MCF 10A (cell line): ENCODE data around the gene DOC2A. TPM values are rescaled to one million over a fixed set of nuclear protein-coding genes. Genes with fewer than 3 reads are reported as not detected.

ENCODE experiments used
- BruUV-seq: library from RNA; stranded (reverse); fragments of 400-500 nt; replicated peaks from 2 replicates; lab custom pipeline; 2021; lab: Mats Ljungman, UMichigan
- CTCF ChIA-PET: fragments of 300-600 bp; sonication (Branson Sonifier 250); formaldehyde crosslinking; extraction: SDS; loops from one replicate; lab custom pipeline; 2021; ENCODE audit warnings: antibody characterized with exemption, inconsistent platforms; lab: Yijun Ruan, JAX
- POLR2A ChIA-PET: fragments of 300-600, 350-650 bp; sonication (Branson Sonifier 250); formaldehyde crosslinking; extraction: SDS; loops from one replicate; lab custom pipeline; 2020; ENCODE audit warnings: antibody characterized with exemption, inconsistent platforms; lab: Yijun Ruan, JAX
- DNase-seq: peaks from one replicate; pipeline ENCODE4 v3.0.0-alpha.2; 2018; ENCODE audit not compliant: unreplicated experiment
- H3K27ac Mint-ChIP-seq: one replicate; pipeline ENCODE4 v1.8.0; 2022; ENCODE audit warnings: mild to moderate bottlenecking, low read depth, mixed read lengths; ENCODE audit not compliant: unreplicated experiment
- H3K27me3 Mint-ChIP-seq: one replicate; pipeline ENCODE4 v1.8.0; 2022; ENCODE audit warnings: mixed read lengths; ENCODE audit not compliant: insufficient read depth, unreplicated experiment
- H3K36me3 Mint-ChIP-seq: one replicate; pipeline ENCODE4 v1.8.0; 2022; ENCODE audit warnings: mild to moderate bottlenecking, moderate library complexity, mixed read lengths; ENCODE audit not compliant: insufficient read depth, unreplicated experiment
- H3K4me1 Mint-ChIP-seq: one replicate; pipeline ENCODE4 v1.8.0; 2022; ENCODE audit warnings: mixed read lengths; ENCODE audit not compliant: insufficient read depth, unreplicated experiment
- H3K4me3 Mint-ChIP-seq: one replicate; pipeline ENCODE4 v1.8.0; 2022; ENCODE audit warnings: mild to moderate bottlenecking, moderate library complexity, mixed read lengths; ENCODE audit not compliant: unreplicated experiment
- H3K9me3 Mint-ChIP-seq: one replicate; pipeline ENCODE4 v1.8.0; 2022; ENCODE audit warnings: mixed read lengths; ENCODE audit not compliant: unreplicated experiment
- CTCF ChIP-seq: fragments of 200-600 bp; IDR thresholded peaks from one replicate; pipeline ENCODE4 v1.8.0; 2022; ENCODE audit warnings: antibody characterized with exemption, mild to moderate bottlenecking; ENCODE audit not compliant: unreplicated experiment
- intact Hi-C: fragments of 100-400 bp; cut with micrococcal nuclease; formaldehyde crosslinking; loops from 2 replicates; pipeline ENCODE4 v1.14.1; 2022
- total RNA-seq: library from RNA; stranded (reverse); gene quantifications from 2 replicates; pipeline ENCODE4 v1.2.3, GENCODE V29; 2022

Gene DOC2A
- total RNA-seq, 1 experiment from 2014 or later, result 1.2 TPM

DNA sequence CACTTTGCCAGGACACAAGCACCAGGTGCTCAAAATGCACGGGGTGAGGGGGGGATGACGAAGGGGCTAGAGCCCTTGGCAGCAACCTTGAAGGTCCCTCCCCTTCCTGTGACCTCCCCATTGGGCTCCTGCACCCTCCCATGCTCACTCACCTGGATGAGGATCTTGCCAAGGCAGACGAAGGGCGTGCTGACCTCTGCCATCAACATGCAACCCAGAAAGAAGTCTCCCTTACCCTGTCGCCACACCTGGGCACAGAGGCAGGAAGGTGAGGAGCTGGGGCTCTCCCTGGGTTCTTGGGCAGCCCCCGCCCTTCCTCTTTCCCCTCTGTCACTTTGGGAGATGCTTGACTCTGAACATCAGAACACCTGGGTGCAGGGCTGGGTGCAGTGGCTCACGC, 14.7 kb upstream of the DOC2A start:
- Mint-ChIP-seq H3K9me3 (no peaks in the 10 kb centered on the region), H3K27ac (no peak overlapping the region), H3K4me3 (no peak overlapping the region), H3K4me1 (no peaks in the 10 kb centered on the region), H3K36me3 (no peaks in the 10 kb centered on the region), H3K27me3 (peaks cover 52% of the 10 kb centered on the region)
- TF ChIP-seq CTCF, result no peak
- CTCF ChIA-PET, result interaction anchor here (0.9 kb wide), 1 partner anchor 30 kb away, joined by 3 read pairs; no protein-coding TSS in a partner anchor
- BruUV-seq, result no TSS peak
- DNase-seq, result no peak
- POLR2A ChIA-PET, result no interaction called here
- intact Hi-C loops, result no loop called here

DNA sequence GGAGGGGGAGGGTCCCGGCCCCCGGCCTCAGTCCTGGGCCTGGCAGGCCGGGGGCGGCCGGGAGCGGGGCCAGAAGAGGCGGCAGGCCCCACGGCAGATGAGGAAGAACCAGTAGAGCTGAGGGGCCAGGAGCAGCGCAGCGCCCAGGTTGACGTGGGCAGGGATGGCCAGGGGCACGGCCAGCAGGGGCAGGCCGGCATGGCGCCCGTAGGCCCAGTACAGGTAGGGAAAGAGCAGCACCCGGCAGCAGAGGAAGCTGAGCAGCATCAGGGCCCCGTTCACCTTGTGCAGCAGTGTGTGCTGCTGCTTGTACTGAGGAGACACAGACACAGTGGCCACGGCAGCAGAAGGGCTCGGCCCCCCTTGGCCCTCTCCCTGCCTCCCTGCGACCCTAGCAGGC, 14.3 kb upstream of the DOC2A start:
- no peak for DNase-seq
- Mint-ChIP-seq H3K36me3 (no peaks in the 10 kb centered on the region), H3K9me3 (no peaks in the 10 kb centered on the region), H3K27me3 (peaks cover 48% of the 10 kb centered on the region), H3K4me3 (no peak overlapping the region), H3K4me1 (no peaks in the 10 kb centered on the region), H3K27ac (no peak overlapping the region)
- no peak for TF ChIP-seq CTCF
- intact Hi-C loops, result no loop called here
- no TSS peak for BruUV-seq
- ChIA-PET POLR2A (no interaction called here), CTCF (interaction anchor here (0.9 kb wide), 1 partner anchor 30 kb away, joined by 3 read pairs; no protein-coding TSS in a partner anchor)

DNA sequence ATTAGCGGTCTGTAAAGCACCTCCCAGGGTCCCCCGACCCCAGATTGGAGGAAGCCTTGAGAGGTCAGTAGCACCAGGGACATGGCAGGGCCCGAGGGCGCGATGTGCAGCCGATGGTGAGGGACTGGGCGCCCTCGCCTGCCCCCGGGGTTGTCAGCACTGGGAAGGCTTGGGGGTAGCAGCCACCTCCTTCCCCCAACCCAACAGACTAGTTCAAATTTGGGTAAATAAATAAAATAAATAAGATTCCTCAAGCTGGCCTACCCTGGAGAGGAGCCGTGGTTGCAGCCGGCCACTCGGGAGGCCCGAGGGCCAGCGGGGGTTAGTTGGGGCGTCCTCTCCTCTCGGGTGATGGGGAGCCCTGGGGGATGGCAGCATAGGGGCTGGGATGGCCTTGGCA, 13.6 kb upstream of the DOC2A start:
- no TSS peak for BruUV-seq
- no peak overlapping the region for H3K4me3 Mint-ChIP-seq
- no peak overlapping the region for H3K27ac Mint-ChIP-seq

GRCh38 chr16:30023586-30023985, 12.8 kb upstream of the DOC2A start:
- Mint-ChIP-seq H3K27me3 (peaks cover 33% of the 10 kb centered on the region), H3K9me3 (no peaks in the 10 kb centered on the region), H3K36me3 (no peaks in the 10 kb centered on the region), H3K27ac (no peak overlapping the region), H3K4me3 (no peak overlapping the region), H3K4me1 (peaks cover 4% of the 10 kb centered on the region)
- intact Hi-C loops, result loop anchor here (5.0 kb wide), 2 partner anchors 201 to 216 kb away; partner anchors contain the start of genes MAZ and MVP
- CTCF ChIA-PET, result interaction anchor here (0.6 to 4.0 kb wide), 3 partner anchors 8 to 320 kb away, joined by 3 to 32 read pairs (median 3); partner anchors contain the start of gene TLCD3B
- no TSS peak for BruUV-seq
- no peak for DNase-seq
- POLR2A ChIA-PET, result interaction anchor here (1.6 kb wide), 1 partner anchor 216 kb away, joined by 3 read pairs; no protein-coding TSS in a partner anchor
- no peak for TF ChIP-seq CTCF

More for the DNA sequence above, 13.6 kb upstream of the DOC2A start:
- intact Hi-C loops, result loop anchor here (5.0 kb wide), 2 partner anchors 202 to 217 kb away; partner anchors contain the start of genes MAZ and MVP
- ChIA-PET CTCF (interaction anchor here (0.9 kb wide), 1 partner anchor 31 kb away, joined by 3 read pairs; no protein-coding TSS in a partner anchor), POLR2A (no interaction called here)
- peaks cover 41% of the 10 kb centered on the region for H3K27me3 Mint-ChIP-seq
- H3K9me3 Mint-ChIP-seq, result no peaks in the 10 kb centered on the region
- DNase-seq, result no peak
- H3K36me3 Mint-ChIP-seq, result no peaks in the 10 kb centered on the region
- TF ChIP-seq CTCF, result no peak
- no peaks in the 10 kb centered on the region for H3K4me1 Mint-ChIP-seq
